GM12878 (cell line): ENCODE data around the gene NPHP1.

Experiments
- CREB1 ChIP-seq: IDR thresholded peaks from 2 replicates; pipeline ENCODE4 v1.6.1; 2012; ENCODE audit warnings: low read depth, mild to moderate bottlenecking, inconsistent platforms
- SRF ChIP-seq, 2 experiments: IDR thresholded peaks; 2 replicates each; pipeline ENCODE4 v1.6.1; 2011; ENCODE audit warnings: low read depth in 2 of 2, low read length in 2 of 2, mild to moderate bottlenecking in 1 of 2, moderate library complexity in 1 of 2
- YY1 ChIP-seq: IDR thresholded peaks from 2 replicates; pipeline ENCODE4 v1.6.1; 2011; ENCODE audit warnings: low read depth, mild to moderate bottlenecking, low read length
- TF ChIP-seq, protein P1 (sequence below): fragments of 450-650 bp; formaldehyde crosslinking; IDR thresholded peaks from 2 replicates; pipeline ENCODE4 v1.5.0; 2022; ENCODE audit warnings: mild to moderate bottlenecking, missing genetic modification characterization
- TF ChIP-seq, protein P2 (sequence below): fragments of 450-650 bp; IDR thresholded peaks from 2 replicates; pipeline ENCODE4 v1.6.1; 2017; ENCODE audit warnings: mild to moderate bottlenecking, moderate library complexity
- TF ChIP-seq, protein P3 (sequence below): IDR thresholded peaks from 2 replicates; pipeline ENCODE4 v1.6.1; 2011; ENCODE audit warnings: low read depth, low read length, improper control_type of control experiment, borderline replicate concordance

DNA sequence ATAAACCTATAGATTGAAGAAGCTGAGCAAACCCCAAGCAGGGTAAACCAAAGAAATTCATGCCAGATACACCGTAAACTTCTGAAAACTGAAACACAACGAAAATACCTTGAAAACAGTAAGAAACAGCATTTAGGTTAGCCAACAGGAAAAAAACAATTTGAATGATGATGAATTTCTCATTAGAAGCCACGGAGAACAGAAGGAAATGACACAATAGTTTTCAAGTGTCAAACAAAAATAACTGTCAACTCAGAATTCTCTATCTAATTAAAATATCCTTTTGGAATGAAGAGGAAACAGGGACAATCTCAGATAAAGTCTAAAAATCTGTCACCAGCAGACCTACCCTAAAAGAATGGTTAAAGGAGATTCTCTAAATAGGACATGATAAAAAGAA is 51.9 kb downstream of the NPHP1 start:
- TF ChIP-seq SRF (IDR thresholded peaks at IDR 0.05; ENCODE audit: low read depth in 2 of 2, low read length in 2 of 2) (no peak), CREB1 (no peak), YY1 (no peak)
- TF ChIP-seq, protein P1, sequence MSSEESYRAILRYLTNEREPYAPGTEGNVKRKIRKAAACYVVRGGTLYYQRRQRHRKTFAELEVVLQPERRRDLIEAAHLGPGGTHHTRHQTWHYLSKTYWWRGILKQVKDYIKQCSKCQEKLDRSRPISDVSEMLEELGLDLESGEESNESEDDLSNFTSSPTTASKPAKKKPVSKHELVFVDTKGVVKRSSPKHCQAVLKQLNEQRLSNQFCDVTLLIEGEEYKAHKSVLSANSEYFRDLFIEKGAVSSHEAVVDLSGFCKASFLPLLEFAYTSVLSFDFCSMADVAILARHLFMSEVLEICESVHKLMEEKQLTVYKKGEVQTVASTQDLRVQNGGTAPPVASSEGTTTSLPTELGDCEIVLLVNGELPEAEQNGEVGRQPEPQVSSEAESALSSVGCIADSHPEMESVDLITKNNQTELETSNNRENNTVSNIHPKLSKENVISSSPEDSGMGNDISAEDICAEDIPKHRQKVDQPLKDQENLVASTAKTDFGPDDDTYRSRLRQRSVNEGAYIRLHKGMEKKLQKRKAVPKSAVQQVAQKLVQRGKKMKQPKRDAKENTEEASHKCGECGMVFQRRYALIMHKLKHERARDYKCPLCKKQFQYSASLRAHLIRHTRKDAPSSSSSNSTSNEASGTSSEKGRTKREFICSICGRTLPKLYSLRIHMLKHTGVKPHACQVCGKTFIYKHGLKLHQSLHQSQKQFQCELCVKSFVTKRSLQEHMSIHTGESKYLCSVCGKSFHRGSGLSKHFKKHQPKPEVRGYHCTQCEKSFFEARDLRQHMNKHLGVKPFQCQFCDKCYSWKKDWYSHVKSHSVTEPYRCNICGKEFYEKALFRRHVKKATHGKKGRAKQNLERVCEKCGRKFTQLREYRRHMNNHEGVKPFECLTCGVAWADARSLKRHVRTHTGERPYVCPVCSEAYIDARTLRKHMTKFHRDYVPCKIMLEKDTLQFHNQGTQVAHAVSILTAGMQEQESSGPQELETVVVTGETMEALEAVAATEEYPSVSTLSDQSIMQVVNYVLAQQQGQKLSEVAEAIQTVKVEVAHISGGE (CRISPR knock-in tag), result no peak
- TF ChIP-seq, protein P2, sequence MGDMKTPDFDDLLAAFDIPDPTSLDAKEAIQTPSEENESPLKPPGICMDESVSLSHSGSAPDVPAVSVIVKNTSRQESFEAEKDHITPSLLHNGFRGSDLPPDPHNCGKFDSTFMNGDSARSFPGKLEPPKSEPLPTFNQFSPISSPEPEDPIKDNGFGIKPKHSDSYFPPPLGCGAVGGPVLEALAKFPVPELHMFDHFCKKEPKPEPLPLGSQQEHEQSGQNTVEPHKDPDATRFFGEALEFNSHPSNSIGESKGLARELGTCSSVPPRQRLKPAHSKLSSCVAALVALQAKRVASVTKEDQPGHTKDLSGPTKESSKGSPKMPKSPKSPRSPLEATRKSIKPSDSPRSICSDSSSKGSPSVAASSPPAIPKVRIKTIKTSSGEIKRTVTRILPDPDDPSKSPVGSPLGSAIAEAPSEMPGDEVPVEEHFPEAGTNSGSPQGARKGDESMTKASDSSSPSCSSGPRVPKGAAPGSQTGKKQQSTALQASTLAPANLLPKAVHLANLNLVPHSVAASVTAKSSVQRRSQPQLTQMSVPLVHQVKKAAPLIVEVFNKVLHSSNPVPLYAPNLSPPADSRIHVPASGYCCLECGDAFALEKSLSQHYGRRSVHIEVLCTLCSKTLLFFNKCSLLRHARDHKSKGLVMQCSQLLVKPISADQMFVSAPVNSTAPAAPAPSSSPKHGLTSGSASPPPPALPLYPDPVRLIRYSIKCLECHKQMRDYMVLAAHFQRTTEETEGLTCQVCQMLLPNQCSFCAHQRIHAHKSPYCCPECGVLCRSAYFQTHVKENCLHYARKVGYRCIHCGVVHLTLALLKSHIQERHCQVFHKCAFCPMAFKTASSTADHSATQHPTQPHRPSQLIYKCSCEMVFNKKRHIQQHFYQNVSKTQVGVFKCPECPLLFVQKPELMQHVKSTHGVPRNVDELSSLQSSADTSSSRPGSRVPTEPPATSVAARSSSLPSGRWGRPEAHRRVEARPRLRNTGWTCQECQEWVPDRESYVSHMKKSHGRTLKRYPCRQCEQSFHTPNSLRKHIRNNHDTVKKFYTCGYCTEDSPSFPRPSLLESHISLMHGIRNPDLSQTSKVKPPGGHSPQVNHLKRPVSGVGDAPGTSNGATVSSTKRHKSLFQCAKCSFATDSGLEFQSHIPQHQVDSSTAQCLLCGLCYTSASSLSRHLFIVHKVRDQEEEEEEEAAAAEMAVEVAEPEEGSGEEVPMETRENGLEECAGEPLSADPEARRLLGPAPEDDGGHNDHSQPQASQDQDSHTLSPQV, result no peak
- TF ChIP-seq, protein P3, sequence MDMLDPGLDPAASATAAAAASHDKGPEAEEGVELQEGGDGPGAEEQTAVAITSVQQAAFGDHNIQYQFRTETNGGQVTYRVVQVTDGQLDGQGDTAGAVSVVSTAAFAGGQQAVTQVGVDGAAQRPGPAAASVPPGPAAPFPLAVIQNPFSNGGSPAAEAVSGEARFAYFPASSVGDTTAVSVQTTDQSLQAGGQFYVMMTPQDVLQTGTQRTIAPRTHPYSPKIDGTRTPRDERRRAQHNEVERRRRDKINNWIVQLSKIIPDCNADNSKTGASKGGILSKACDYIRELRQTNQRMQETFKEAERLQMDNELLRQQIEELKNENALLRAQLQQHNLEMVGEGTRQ, result no peak
